DND-41 (cell line): ENCODE data around the gene SPINK6.

Source experiments
- EZH2 ChIP-seq: IDR thresholded peaks from 3 replicates; pipeline ENCODE4 v1.6.1; 2012; ENCODE audit warnings: borderline replicate concordance, low read depth, mild to moderate bottlenecking, moderate library complexity, low read length, inconsistent platforms; ENCODE audit not compliant: severe bottlenecking
- TF ChIP-seq, protein P1 (sequence below): IDR thresholded peaks from 2 replicates; pipeline ENCODE4 v1.5.1; 2012; ENCODE audit warnings: borderline replicate concordance, low read length, moderate library complexity, mild to moderate bottlenecking; ENCODE audit not compliant: poor library complexity, severe bottlenecking; ENCODE audit errors: extremely low read depth

DNA sequence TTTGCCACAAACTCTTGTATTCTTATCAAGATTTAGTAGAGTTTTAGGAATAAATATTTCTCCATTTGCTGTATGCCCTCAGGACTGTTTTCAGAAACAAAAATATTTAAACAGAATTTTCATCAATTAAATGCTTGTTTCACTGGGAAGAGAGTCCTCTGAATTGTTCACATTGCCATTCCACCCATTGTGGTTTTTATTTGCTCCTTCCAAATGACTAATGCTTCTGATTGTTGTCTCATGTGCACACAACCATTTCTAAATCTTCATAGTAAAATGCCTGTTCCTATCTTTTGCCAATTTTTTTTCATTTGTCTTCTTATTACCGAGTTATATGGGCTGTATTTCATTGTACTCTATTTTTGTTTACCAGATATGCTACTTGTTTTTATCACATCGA is 46.1 kb downstream of the SPINK6 start:
- TF ChIP-seq, protein P1, sequence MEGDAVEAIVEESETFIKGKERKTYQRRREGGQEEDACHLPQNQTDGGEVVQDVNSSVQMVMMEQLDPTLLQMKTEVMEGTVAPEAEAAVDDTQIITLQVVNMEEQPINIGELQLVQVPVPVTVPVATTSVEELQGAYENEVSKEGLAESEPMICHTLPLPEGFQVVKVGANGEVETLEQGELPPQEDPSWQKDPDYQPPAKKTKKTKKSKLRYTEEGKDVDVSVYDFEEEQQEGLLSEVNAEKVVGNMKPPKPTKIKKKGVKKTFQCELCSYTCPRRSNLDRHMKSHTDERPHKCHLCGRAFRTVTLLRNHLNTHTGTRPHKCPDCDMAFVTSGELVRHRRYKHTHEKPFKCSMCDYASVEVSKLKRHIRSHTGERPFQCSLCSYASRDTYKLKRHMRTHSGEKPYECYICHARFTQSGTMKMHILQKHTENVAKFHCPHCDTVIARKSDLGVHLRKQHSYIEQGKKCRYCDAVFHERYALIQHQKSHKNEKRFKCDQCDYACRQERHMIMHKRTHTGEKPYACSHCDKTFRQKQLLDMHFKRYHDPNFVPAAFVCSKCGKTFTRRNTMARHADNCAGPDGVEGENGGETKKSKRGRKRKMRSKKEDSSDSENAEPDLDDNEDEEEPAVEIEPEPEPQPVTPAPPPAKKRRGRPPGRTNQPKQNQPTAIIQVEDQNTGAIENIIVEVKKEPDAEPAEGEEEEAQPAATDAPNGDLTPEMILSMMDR: no peak
- TF ChIP-seq EZH2: no peak
